Measurements from ENCODE around the gene SIPA1. TPM values are rescaled to one million over a fixed set of nuclear protein-coding genes. Genes with fewer than 3 reads are reported as not detected.

SIPA1 gene
- total RNA-seq: 25.5 and 32.2 TPM in 2 replicates

GRCh38 chr11:65637794-65638419, at the start of gene SIPA1:
Gene SIPA1, plus strand, starts transcription at chr11:65638101. Its CDS starts 2,821 bp downstream, at chr11:65640922.

GRCh38 chr11:65595543-65596281, 42.2 kb upstream of the SIPA1 start, which contains the start of gene KCNK7:
Gene KCNK7, minus strand, starts transcription at chr11:65595800. Its CDS starts 28 bp downstream, at chr11:65595772.

GRCh38 chr11:65615229-65615949, 22.5 kb upstream of the SIPA1 start, which contains the start of gene PCNX3:
Gene PCNX3, plus strand, starts transcription at chr11:65615776. Its CDS starts 536 bp downstream, at chr11:65616312.

GRCh38 chr11:65662799-65663638, 25.1 kb downstream of the SIPA1 start, which contains the start of gene RELA:
Gene RELA, minus strand, starts transcription at chr11:65662916. Its CDS starts 84 bp downstream, at chr11:65662832.

Small RNAs within 50 kb of the gene (small RNA-seq; reads per million reads assigned to genes)
- gene MIR4489 (2.1 reads per million, percentile 48 among the genes with 10 or more reads in this experiment), gene MIR4690 (not detected), gene RN7SL309P (not detected)

Other genes starting within 250 kb of the SIPA1 start
- gene NEAT1, start 215.3 kb upstream of the SIPA1 start, total RNA-seq: 553 and 658 TPM in 2 replicates
- gene MALAT1, start 139.1 kb upstream of the SIPA1 start, total RNA-seq: 16,813 and 19,611 TPM in 2 replicates
- 116 and 125 TPM in 2 replicates for gene SCYL1, start 113.0 kb upstream of the SIPA1 start, total RNA-seq
- gene LTBP3, start 79.7 kb upstream of the SIPA1 start, total RNA-seq: 21.3 and 22.8 TPM in 2 replicates
- gene ZNRD2, start 67.6 kb upstream of the SIPA1 start, total RNA-seq: 36.1 and 38.3 TPM in 2 replicates
- 26.8 and 29.6 TPM in 2 replicates for gene FAM89B, start 65.6 kb upstream of the SIPA1 start, total RNA-seq
- gene EHBP1L1, start 62.0 kb upstream of the SIPA1 start, total RNA-seq: 55.9 and 64.3 TPM in 2 replicates
- not detected in 2 replicates for gene KCNK7, start 42.3 kb upstream of the SIPA1 start, total RNA-seq
- gene MAP3K11, start 23.9 kb upstream of the SIPA1 start, total RNA-seq: 21.4 and 26.9 TPM in 2 replicates
- gene PCNX3, start 22.3 kb upstream of the SIPA1 start, total RNA-seq: 34.7 and 35.2 TPM in 2 replicates
- 35.0 and 40.2 TPM in 2 replicates for gene RELA, start 24.8 kb downstream of the SIPA1 start, total RNA-seq
- gene KAT5, start 74.2 kb downstream of the SIPA1 start, total RNA-seq: 41.7 and 46.7 TPM in 2 replicates
- 19.3 and 27.1 TPM in 2 replicates for gene RNASEH2C, start 82.7 kb downstream of the SIPA1 start, total RNA-seq
- 25.0 and 27.6 TPM in 2 replicates for gene AP5B1, start 142.9 kb downstream of the SIPA1 start, total RNA-seq
- gene OVOL1, start 149.0 kb downstream of the SIPA1 start, total RNA-seq: not detected in 2 replicates
- gene SNX32, start 195.9 kb downstream of the SIPA1 start, total RNA-seq: 0.97 and 1.3 TPM in 2 replicates
- gene CFL1, start 220.1 kb downstream of the SIPA1 start, total RNA-seq: 760 and 1,030 TPM in 2 replicates
- 59.3 and 89.6 TPM in 2 replicates for gene MUS81, start 222.3 kb downstream of the SIPA1 start, total RNA-seq
- gene EFEMP2, start 234.7 kb downstream of the SIPA1 start, total RNA-seq: 106 and 128 TPM in 2 replicates
- gene CTSW, start 241.7 kb downstream of the SIPA1 start, total RNA-seq: not detected in 2 replicates

Measured in hair follicle dermal papilla cell (primary cell).